ENCODE data around the gene CNKSR3. TPM values are rescaled to one million over a fixed set of nuclear protein-coding genes. Genes with fewer than 3 reads are reported as not detected.

The CNKSR3 gene
- total and polyA plus RNA-seq, 2 donors from 2014 or later, result 13.8 to 63.1 TPM

GRCh38 chr6:154446984-154447383 lies 63.5 kb downstream of the CNKSR3 start:
- H3K27me3 ChIP-seq (ENCODE audit: control insufficient read depth, insufficient read depth, low read length), result no peaks in the 10 kb centered on the region
- no peak for TF ChIP-seq CTCF (IDR thresholded peaks at IDR 0.05; ENCODE audit: borderline replicate concordance, extremely low read depth, insufficient read depth)
- H3K27ac ChIP-seq (ENCODE audit: low read depth in 2 of 2, low read length in 2 of 2), result no peak overlapping the region
- no peak overlapping the region for H3K9ac ChIP-seq (ENCODE audit: low read length in 3 of 3)
- H3K36me3 ChIP-seq (ENCODE audit: control insufficient read depth in 2 of 3, insufficient read depth in 3 of 3, low read length in 3 of 3), result peaks cover 0 to 5% (median 4%) of the 10 kb centered on the region in 3 donors
- intact Hi-C loops (cut with DNase I), result no loop called here
- no peak overlapping the region for H3K4me3 ChIP-seq (ENCODE audit: low read length in 3 of 3)
- FAIRE-seq (no peak), DNase-seq (no peak)
- H3K9me3 ChIP-seq (ENCODE audit: control insufficient read depth in 2 of 3, insufficient read depth in 1 of 3, low read length in 3 of 3), result no peaks in the 10 kb centered on the region
- H3K4me1 ChIP-seq (ENCODE audit: control insufficient read depth in 2 of 3, insufficient read depth in 2 of 3, low read depth in 1 of 3, low read length in 3 of 3), result peaks cover 3 to 9% (median 5%) of the 10 kb centered on the region in 3 donors

- TF ChIP-seq CTCF (IDR thresholded peaks at IDR 0.05; ENCODE audit: borderline replicate concordance, extremely low read depth, insufficient read depth), result no peak
- no peaks in the 10 kb centered on the region for H3K27me3 ChIP-seq (ENCODE audit: control insufficient read depth, insufficient read depth, low read length)
- H3K9me3 ChIP-seq (ENCODE audit: control insufficient read depth in 2 of 3, insufficient read depth in 1 of 3, low read length in 3 of 3), result no peaks in the 10 kb centered on the region
- intact Hi-C loops (cut with DNase I), result no loop called here
- FAIRE-seq (no peak), DNase-seq (no peak)
- H3K27ac ChIP-seq (ENCODE audit: low read depth in 2 of 2, low read length in 2 of 2), result no peak overlapping the region
- peaks cover 0 to 9% (median 9%) of the 10 kb centered on the region in 3 donors for H3K36me3 ChIP-seq (ENCODE audit: control insufficient read depth in 2 of 3, insufficient read depth in 3 of 3, low read length in 3 of 3)
- H3K9ac ChIP-seq (ENCODE audit: low read length in 3 of 3), result no peak overlapping the region
- H3K4me1 ChIP-seq (ENCODE audit: control insufficient read depth in 2 of 3, insufficient read depth in 2 of 3, low read depth in 1 of 3, low read length in 3 of 3), result peaks cover 7 to 11% (median 9%) of the 10 kb centered on the region in 3 donors
- H3K4me3 ChIP-seq (ENCODE audit: low read length in 3 of 3), result no peak overlapping the region
Measured at GRCh38 chr6:154445417-154445816, 65.1 kb downstream of the CNKSR3 start.

- Histone ChIP-seq H3K4me1 (ENCODE audit: control insufficient read depth in 2 of 3, insufficient read depth in 2 of 3, low read depth in 1 of 3, low read length in 3 of 3) (peaks cover 0 to 26% (median 6%) of the 10 kb centered on the region in 3 donors), H3K27me3 (ENCODE audit: control insufficient read depth, insufficient read depth, low read length) (no peaks in the 10 kb centered on the region), H3K27ac (ENCODE audit: low read depth in 2 of 2, low read length in 2 of 2) (peak overlapping the region; percentile 84 to 89), H3K9me3 (ENCODE audit: control insufficient read depth in 2 of 3, insufficient read depth in 1 of 3, low read length in 3 of 3) (no peaks in the 10 kb centered on the region), H3K4me3 (ENCODE audit: low read length in 3 of 3) (peak overlapping the region in 1 of 3 donors; percentile 35), H3K36me3 (ENCODE audit: control insufficient read depth in 2 of 3, insufficient read depth in 3 of 3, low read length in 3 of 3) (peaks cover 0 to 15% (median 5%) of the 10 kb centered on the region in 3 donors), H3K9ac (ENCODE audit: low read length in 3 of 3) (no peak overlapping the region)
- no peak for TF ChIP-seq CTCF (IDR thresholded peaks at IDR 0.05; ENCODE audit: borderline replicate concordance, extremely low read depth, insufficient read depth)
- DNase-seq, result no peak
- intact Hi-C loops (cut with DNase I), result no loop called here
- FAIRE-seq, result no peak
Measured at GRCh38 chr6:154441995-154442310, 68.5 kb downstream of the CNKSR3 start.

Measured in kidney (tissue), 14 donors.